ENCODE measurements around the gene JPT2.

The JPT2 gene

GRCh38 chr16:1677942-1678499 is at the start of gene JPT2:
TSS of gene JPT2 (plus strand) at chr16:1678279. CDS start at chr16:1678313, 34 bp downstream.
- DNase-seq = peak; percentile 96

- DNase-seq = no peak
These were observed 47.4 kb upstream of the JPT2 start for GRCh38 chr16:1630450-1631213.

GRCh38 chr16:1631230-1631629 is 46.8 kb upstream of the JPT2 start:
- DNase-seq = no peak

- no peak for DNase-seq
These were observed 46.0 kb upstream of the JPT2 start for GRCh38 chr16:1631931-1632637.

- no peak for DNase-seq
These were observed 45.5 kb upstream of the JPT2 start for GRCh38 chr16:1632638-1632970.

- no peak for DNase-seq
These were observed 44.8 kb upstream of the JPT2 start for GRCh38 chr16:1633310-1633709.

GRCh38 chr16:1634541-1634940 is 43.5 kb upstream of the JPT2 start:
- DNase-seq = no peak

GRCh38 chr16:1635070-1635469 is 43.0 kb upstream of the JPT2 start:
- DNase-seq = no peak

GRCh38 chr16:1637526-1637925 is 40.6 kb upstream of the JPT2 start:
- DNase-seq = no peak

- no peak for DNase-seq
These were observed 39.3 kb upstream of the JPT2 start for GRCh38 chr16:1638757-1639156.

GRCh38 chr16:1639282-1639681 is 38.8 kb upstream of the JPT2 start:
- DNase-seq = no peak

- DNase-seq = no peak
These were observed 38.2 kb upstream of the JPT2 start for GRCh38 chr16:1639860-1640259.

GRCh38 chr16:1640261-1640941 is 37.7 kb upstream of the JPT2 start:
- no peak for DNase-seq

GRCh38 chr16:1641261-1641660 is 36.8 kb upstream of the JPT2 start:
- DNase-seq = no peak

- DNase-seq = no peak
These were observed 35.9 kb upstream of the JPT2 start for GRCh38 chr16:1642148-1642547.

- no peak for DNase-seq
These were observed 35.3 kb upstream of the JPT2 start for GRCh38 chr16:1642753-1643152.

GRCh38 chr16:1643521-1643920 is 34.6 kb upstream of the JPT2 start:
- no peak for DNase-seq

- peak; percentile 46 for DNase-seq
These were observed 32.1 kb upstream of the JPT2 start for GRCh38 chr16:1645914-1646525.

- no peak for DNase-seq
These were observed 30.2 kb upstream of the JPT2 start for GRCh38 chr16:1647856-1648255.

- no peak for DNase-seq
These were observed 27.9 kb upstream of the JPT2 start for GRCh38 chr16:1650131-1650530.

- no peak for DNase-seq
These were observed 26.7 kb upstream of the JPT2 start for GRCh38 chr16:1651094-1651973.

GRCh38 chr16:1651974-1652312 is 26.1 kb upstream of the JPT2 start:
- no peak for DNase-seq
